ENCODE measurements around the gene MPV17L. TPM values are rescaled to one million over a fixed set of nuclear protein-coding genes. Genes with fewer than 3 reads are reported as not detected.
"Not testable (repeated sequence)": the region's sequence is repeated elsewhere in the genome, so short reads cannot be mapped to it uniquely, and the experiment has no call there.

The MPV17L gene
- total RNA-seq, 3 donors from 2014 or later (not counting 1 experiment from before 2014, with no cell fraction given), result 0.07 to 0.12 TPM; not detected in 1

DNA sequence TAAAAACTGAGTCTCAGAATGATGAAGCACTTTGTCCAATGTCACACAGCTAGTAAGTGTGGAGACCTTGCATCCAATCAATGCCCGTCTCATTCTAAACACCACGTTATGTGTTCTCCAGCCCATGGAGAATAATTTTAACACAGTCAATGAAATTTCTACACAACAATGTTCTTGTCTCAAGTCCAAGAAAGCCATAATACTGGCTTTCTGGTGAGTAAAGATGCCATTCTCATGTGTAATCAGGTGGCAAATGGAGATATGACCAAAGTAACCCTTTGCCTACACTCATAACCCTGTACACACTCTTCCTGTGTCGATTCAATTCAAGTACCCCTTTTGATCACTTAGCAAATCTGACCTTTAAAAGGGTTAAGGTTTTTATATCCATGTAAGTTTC lies 12.7 kb upstream of the MPV17L start:
- DNase-seq; H3K27ac ChIP-seq (ENCODE audit: low read length); H3K4me3 Mint-ChIP-seq; H3K4me1 ChIP-seq (ENCODE audit: control insufficient read depth, insufficient read depth, low read length); H3K27ac Mint-ChIP-seq; H3K4me3 ChIP-seq (ENCODE audit: low read length); H3K36me3 ChIP-seq (ENCODE audit: control insufficient read depth, insufficient read depth, low read length); H3K27me3 ChIP-seq (ENCODE audit: control insufficient read depth, insufficient read depth, low read length); H3K4me1 Mint-ChIP-seq; H3K9me3 Mint-ChIP-seq; H3K9me3 ChIP-seq (ENCODE audit: control insufficient read depth, insufficient read depth, low read length); intact Hi-C loops (cut with micrococcal nuclease); H3K36me3 Mint-ChIP-seq; ATAC-seq: not testable (repeated sequence)
- WGBS (ENCODE audit: insufficient coverage), result no CpG with 5 or more reads among the region's 3 CpGs
- H3K27me3 Mint-ChIP-seq (ENCODE audit: low read depth in 2 of 2), result peaks cover 7 to 10% of the 10 kb centered on the region in 2 donors

- DNase-seq; ATAC-seq; H3K27me3 ChIP-seq (ENCODE audit: control insufficient read depth, insufficient read depth, low read length); H3K9me3 ChIP-seq (ENCODE audit: control insufficient read depth, insufficient read depth, low read length); H3K4me1 ChIP-seq (ENCODE audit: control insufficient read depth, insufficient read depth, low read length); H3K27ac ChIP-seq (ENCODE audit: low read length); intact Hi-C loops (cut with micrococcal nuclease); H3K9me3 Mint-ChIP-seq; H3K36me3 Mint-ChIP-seq; H3K4me3 ChIP-seq (ENCODE audit: low read length); H3K36me3 ChIP-seq (ENCODE audit: control insufficient read depth, insufficient read depth, low read length); H3K4me3 Mint-ChIP-seq; H3K27ac Mint-ChIP-seq: not testable (repeated sequence)
- 87% methylated on average over 4 of the region's 6 CpGs for WGBS (ENCODE audit: insufficient coverage)
- Mint-ChIP-seq H3K27me3 (ENCODE audit: low read depth in 2 of 2) (peaks cover 7 to 14% of the 10 kb centered on the region in 2 donors), H3K4me1 (peaks cover 10 to 16% of the 10 kb centered on the region in 2 donors)
These were observed 7.5 kb upstream of the MPV17L start for GRCh38 chr16:15388060-15388459.

DNA sequence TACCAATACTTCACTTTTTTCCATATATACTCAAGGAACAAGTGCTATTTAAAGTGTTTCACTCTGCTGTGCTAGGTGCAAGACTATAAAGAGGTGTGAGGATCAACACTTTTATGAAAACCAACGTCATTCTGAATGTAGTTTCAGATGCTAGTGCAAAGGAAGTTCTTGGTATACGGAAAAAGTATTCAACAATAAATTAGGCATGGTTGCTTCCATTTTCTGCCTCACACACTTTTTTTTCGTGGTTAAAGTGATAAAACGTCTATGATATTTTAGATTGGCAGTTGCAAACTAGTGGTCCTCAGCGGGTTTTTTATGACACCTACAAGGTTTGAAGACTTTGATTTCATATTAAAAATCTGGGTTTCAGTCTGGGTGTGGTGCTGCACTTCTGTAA lies 5.6 kb upstream of the MPV17L start:
- not testable (repeated sequence) for H3K9me3 Mint-ChIP-seq

DNA sequence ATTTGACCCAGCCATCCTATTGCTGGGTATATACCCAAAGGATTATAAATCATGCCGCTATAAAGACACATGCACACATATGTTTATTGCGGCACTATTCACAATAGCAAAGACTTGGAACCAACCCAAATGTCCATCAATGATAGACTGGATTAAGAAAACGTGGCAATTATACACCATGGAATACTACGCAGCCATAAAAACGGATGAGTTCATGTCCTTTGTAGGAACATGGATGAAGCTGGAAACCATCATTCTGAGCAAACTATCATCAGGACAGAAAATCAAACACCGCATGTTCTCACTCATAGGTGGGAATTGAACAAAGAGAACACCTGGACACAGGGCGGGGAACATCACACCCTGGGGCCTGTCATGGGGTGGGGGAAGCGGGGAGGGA lies 2.5 kb upstream of the MPV17L start:
- H3K4me1 ChIP-seq (ENCODE audit: control insufficient read depth, insufficient read depth, low read length); H3K27ac ChIP-seq (ENCODE audit: low read length); H3K36me3 Mint-ChIP-seq; H3K9me3 ChIP-seq (ENCODE audit: control insufficient read depth, insufficient read depth, low read length); H3K9me3 Mint-ChIP-seq; H3K4me3 ChIP-seq (ENCODE audit: low read length); DNase-seq; H3K27ac Mint-ChIP-seq; H3K4me3 Mint-ChIP-seq; H3K36me3 ChIP-seq (ENCODE audit: control insufficient read depth, insufficient read depth, low read length); H3K27me3 ChIP-seq (ENCODE audit: control insufficient read depth, insufficient read depth, low read length); intact Hi-C loops (cut with micrococcal nuclease); ATAC-seq: not testable (repeated sequence)
- peaks cover 16 to 26% of the 10 kb centered on the region in 2 donors for H3K27me3 Mint-ChIP-seq (ENCODE audit: low read depth in 2 of 2)
- peaks cover 10 to 16% of the 10 kb centered on the region in 2 donors for H3K4me1 Mint-ChIP-seq
- WGBS (ENCODE audit: insufficient coverage), result 97% methylated on average over 3 of the region's 8 CpGs

More for the DNA sequence above, 5.6 kb upstream of the MPV17L start:
- WGBS (ENCODE audit: insufficient coverage), result 40% methylated on average over 5 of the region's 5 CpGs
- Mint-ChIP-seq H3K4me3 (peak overlapping the region; percentile 35), H3K27ac (peak overlapping the region; percentile 65 to 83), H3K4me1 (peaks cover 10 to 16% of the 10 kb centered on the region in 2 donors), H3K27me3 (ENCODE audit: low read depth in 2 of 2) (peaks cover 11 to 24% of the 10 kb centered on the region in 2 donors)
- intact Hi-C loops (cut with micrococcal nuclease); H3K4me3 ChIP-seq (ENCODE audit: low read length); H3K36me3 Mint-ChIP-seq; H3K9me3 ChIP-seq (ENCODE audit: control insufficient read depth, insufficient read depth, low read length); ATAC-seq; H3K36me3 ChIP-seq (ENCODE audit: control insufficient read depth, insufficient read depth, low read length); H3K4me1 ChIP-seq (ENCODE audit: control insufficient read depth, insufficient read depth, low read length); H3K27ac ChIP-seq (ENCODE audit: low read length); H3K27me3 ChIP-seq (ENCODE audit: control insufficient read depth, insufficient read depth, low read length): not testable (repeated sequence)
- peak in 1 of 2 donors; percentile 37 for DNase-seq

DNA sequence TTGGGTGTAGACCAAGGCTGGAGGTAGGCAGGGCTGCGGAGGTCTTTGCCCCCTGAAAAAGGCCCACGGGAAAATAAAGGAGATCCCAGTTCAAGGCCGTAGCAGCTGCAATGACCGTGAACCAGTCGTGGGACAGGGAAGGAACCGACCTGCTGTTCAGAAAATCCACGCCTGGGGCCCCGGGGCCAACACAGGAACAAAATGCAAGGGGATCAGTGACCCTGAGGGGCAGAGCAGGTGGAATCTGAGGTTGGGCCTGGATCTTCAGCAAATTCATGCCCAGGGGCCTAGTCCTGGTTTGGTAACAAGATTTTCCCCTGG lies 915 bp downstream of the MPV17L start:
- H3K36me3 Mint-ChIP-seq; intact Hi-C loops (cut with micrococcal nuclease); H3K4me1 ChIP-seq (ENCODE audit: control insufficient read depth, insufficient read depth, low read length); DNase-seq; H3K4me1 Mint-ChIP-seq; H3K9me3 ChIP-seq (ENCODE audit: control insufficient read depth, insufficient read depth, low read length); H3K36me3 ChIP-seq (ENCODE audit: control insufficient read depth, insufficient read depth, low read length); H3K4me3 Mint-ChIP-seq; H3K27ac Mint-ChIP-seq; ATAC-seq; H3K9me3 Mint-ChIP-seq; H3K27ac ChIP-seq (ENCODE audit: low read length); H3K27me3 ChIP-seq (ENCODE audit: control insufficient read depth, insufficient read depth, low read length); H3K4me3 ChIP-seq (ENCODE audit: low read length): not testable (repeated sequence)
- H3K27me3 Mint-ChIP-seq (ENCODE audit: low read depth in 2 of 2), result peaks cover 16 to 24% of the 10 kb centered on the region in 2 donors
- WGBS (ENCODE audit: insufficient coverage), result 87% methylated on average over 8 of the region's 8 CpGs

- Histone ChIP-seq H3K27me3 (ENCODE audit: control insufficient read depth, insufficient read depth, low read length) (no peaks in the 10 kb centered on the region), H3K36me3 (ENCODE audit: control insufficient read depth, insufficient read depth, low read length) (no peaks in the 10 kb centered on the region), H3K27ac (ENCODE audit: low read length) (no peak overlapping the region), H3K4me1 (ENCODE audit: control insufficient read depth, insufficient read depth, low read length) (no peaks in the 10 kb centered on the region), H3K4me3 (ENCODE audit: low read length) (no peak overlapping the region), H3K9me3 (ENCODE audit: control insufficient read depth, insufficient read depth, low read length) (no peaks in the 10 kb centered on the region)
- H3K9me3 Mint-ChIP-seq, result no peaks in the 10 kb centered on the region
- no peaks in the 10 kb centered on the region for H3K4me1 Mint-ChIP-seq
- H3K27me3 Mint-ChIP-seq (ENCODE audit: low read depth in 2 of 2), result peaks cover 16 to 24% of the 10 kb centered on the region in 2 donors
- ATAC-seq (no peak), DNase-seq (no peak)
- intact Hi-C loops (cut with micrococcal nuclease), result no loop called here
- 89% methylated on average over 9 of the region's 11 CpGs for WGBS (ENCODE audit: insufficient coverage)
- no peak overlapping the region for H3K27ac Mint-ChIP-seq
- no peaks in the 10 kb centered on the region for H3K36me3 Mint-ChIP-seq
- TF ChIP-seq CTCF (IDR thresholded peaks at IDR 0.05), result no peak
- no peak overlapping the region for H3K4me3 Mint-ChIP-seq
These were observed 1.5 kb downstream of the MPV17L start for GRCh38 chr16:15396948-15397594.

Measured in natural killer cell (primary cell).